AG04449 (cell line): Measurements from ENCODE around the gene PLA2G4C.

Source experiments
- CTCF ChIA-PET: fragments of 350-600 bp; formaldehyde crosslinking; extraction: SDS; loops from one replicate; lab custom pipeline; 2021; ENCODE audit warnings: antibody characterized with exemption; lab: Yijun Ruan, JAX
- POLR2A ChIA-PET: fragments of 400-600, 350-600 bp; formaldehyde crosslinking; extraction: SDS; loops from one replicate; lab custom pipeline; 2020; ENCODE audit warnings: antibody characterized with exemption, inconsistent platforms; lab: Yijun Ruan, JAX
- DNase-seq: peaks from one replicate; pipeline ENCODE4 v3.0.0-alpha.2; 2010; ENCODE audit warnings: low read depth, low spot score
- H3K4me3 ChIP-seq: 2 replicates; pipeline ENCODE4 v1.5.1; 2011; ENCODE audit warnings: low read depth, mild to moderate bottlenecking, control low read depth, low read length
- CTCF ChIP-seq: IDR thresholded peaks from one replicate; pipeline ENCODE4 v1.5.1; 2011; ENCODE audit warnings: mild to moderate bottlenecking, moderate library complexity, low read length, control low read depth, inconsistent platforms; ENCODE audit not compliant: insufficient read depth; ENCODE audit errors: missing control alignments

PLA2G4C gene, protein sequence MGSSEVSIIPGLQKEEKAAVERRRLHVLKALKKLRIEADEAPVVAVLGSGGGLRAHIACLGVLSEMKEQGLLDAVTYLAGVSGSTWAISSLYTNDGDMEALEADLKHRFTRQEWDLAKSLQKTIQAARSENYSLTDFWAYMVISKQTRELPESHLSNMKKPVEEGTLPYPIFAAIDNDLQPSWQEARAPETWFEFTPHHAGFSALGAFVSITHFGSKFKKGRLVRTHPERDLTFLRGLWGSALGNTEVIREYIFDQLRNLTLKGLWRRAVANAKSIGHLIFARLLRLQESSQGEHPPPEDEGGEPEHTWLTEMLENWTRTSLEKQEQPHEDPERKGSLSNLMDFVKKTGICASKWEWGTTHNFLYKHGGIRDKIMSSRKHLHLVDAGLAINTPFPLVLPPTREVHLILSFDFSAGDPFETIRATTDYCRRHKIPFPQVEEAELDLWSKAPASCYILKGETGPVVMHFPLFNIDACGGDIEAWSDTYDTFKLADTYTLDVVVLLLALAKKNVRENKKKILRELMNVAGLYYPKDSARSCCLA

GRCh38 chr19:48110350-48110966 lies at the start of gene PLA2G4C:
PLA2G4C (minus strand) TSS chr19:48110817; CDS start chr19:48106529, 4,288 bp downstream.
- no peak for TF ChIP-seq CTCF
- ChIA-PET POLR2A (interaction anchor here (0.7 to 1.6 kb wide), 4 partner anchors 9 to 93 kb away, joined by 3 to 5 read pairs (median 4); no protein-coding TSS in a partner anchor), CTCF (interaction anchor here (0.9 to 13.8 kb wide), 11 partner anchors 9 to 150 kb away, joined by 3 to 196 read pairs (median 7); no protein-coding TSS in a partner anchor)
- peak within 1 kb of the TSS; percentile 69 for H3K4me3 ChIP-seq
- peak; percentile 70 for DNase-seq

- no peak for DNase-seq
- H3K4me3 ChIP-seq: no peak overlapping the region
- ChIA-PET POLR2A (no interaction called here), CTCF (interaction anchor here (1.1 to 15.4 kb wide), 4 partner anchors 11 to 194 kb away, joined by 3 to 312 read pairs (median 8); no protein-coding TSS in a partner anchor)
- TF ChIP-seq CTCF: no peak
These were observed 47.7 kb upstream of the PLA2G4C start for GRCh38 chr19:48158210-48158790.

DNA sequence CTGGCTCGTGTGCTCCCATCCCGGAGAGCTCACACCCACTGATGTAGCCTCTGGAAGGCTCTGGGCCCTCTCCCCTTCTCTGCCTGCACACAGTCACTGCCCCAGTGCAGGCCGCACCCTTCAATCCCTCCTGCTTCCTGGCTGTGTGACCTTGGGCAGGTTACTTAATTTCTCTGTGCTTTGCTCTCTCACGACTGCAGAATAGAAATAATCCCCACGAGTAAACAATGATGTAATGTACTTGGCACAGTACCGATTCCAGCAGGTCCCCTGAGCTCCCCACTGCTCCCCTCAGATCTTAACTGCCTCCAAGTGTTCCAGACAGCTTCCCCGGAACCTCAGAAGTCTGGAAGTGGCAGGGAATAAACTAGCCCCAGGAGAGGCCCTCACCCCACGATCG lies 43.4 kb upstream of the PLA2G4C start:
- no peak for DNase-seq
- ChIA-PET POLR2A (interaction anchor here (0.6 kb wide), 1 partner anchor 43 kb away, joined by 3 read pairs; the partner anchor contains the start of gene PLA2G4C), CTCF (interaction anchor here (1.3 to 15.4 kb wide), 8 partner anchors 12 to 190 kb away, joined by 3 to 312 read pairs (median 6); partner anchors contain the start of gene PLA2G4C)
- no peak overlapping the region for H3K4me3 ChIP-seq
- no peak for TF ChIP-seq CTCF

- DNase-seq: peak; percentile 29
- H3K4me3 ChIP-seq: no peak overlapping the region
- peak; percentile 64 for TF ChIP-seq CTCF
- ChIA-PET CTCF (interaction anchor here (0.7 to 15.4 kb wide), 22 partner anchors 8 to 188 kb away, joined by 3 to 312 read pairs (median 4); partner anchors contain the start of genes PLA2G4C and ZSWIM9), POLR2A (interaction anchor here (0.6 kb wide), 1 partner anchor 163 kb away, joined by 4 read pairs; no protein-coding TSS in a partner anchor)
These were observed 41.9 kb upstream of the PLA2G4C start for GRCh38 chr19:48152551-48152950.

GRCh38 chr19:48149430-48149829 lies 38.8 kb upstream of the PLA2G4C start:
- DNase-seq: no peak
- TF ChIP-seq CTCF: no peak
- ChIA-PET POLR2A (no interaction called here), CTCF (interaction anchor here (0.9 to 15.4 kb wide), 3 partner anchors 10 to 185 kb away, joined by 3 to 312 read pairs (median 196); partner anchors contain the start of gene PLA2G4C)
- H3K4me3 ChIP-seq: no peak overlapping the region
